Muscle layer of duodenum (tissue), 2 donors: Measurements from ENCODE around the gene HOXD8.

Experiments
- H3K27ac ChIP-seq: one replicate; pipeline ENCODE4 v1.7.0; 2013; ENCODE audit warnings: mild to moderate bottlenecking, low read length
- H3K27me3 ChIP-seq: one replicate; pipeline ENCODE4 v1.7.0; 2013; ENCODE audit warnings: low read depth, mild to moderate bottlenecking, control low read depth, low read length
- H3K36me3 ChIP-seq, 2 donors: one replicate each; pipeline ENCODE4 v1.7.0; 2013; ENCODE audit warnings: low read length in 2 of 2, control low read depth in 1 of 2, mild to moderate bottlenecking in 1 of 2; ENCODE audit not compliant: insufficient read depth in 2 of 2, control insufficient read depth in 1 of 2
- H3K4me1 ChIP-seq, 2 donors: one replicate each; pipeline ENCODE4 v1.7.0; 2013; ENCODE audit warnings: low read length in 2 of 2, mild to moderate bottlenecking in 2 of 2, control low read depth in 1 of 2, moderate library complexity in 1 of 2; ENCODE audit not compliant: insufficient read depth in 2 of 2, control insufficient read depth in 1 of 2
- H3K4me3 ChIP-seq, 2 donors: one replicate each; pipeline ENCODE4 v1.7.0; 2013; ENCODE audit warnings: low read length in 2 of 2, low read depth in 1 of 2, mild to moderate bottlenecking in 1 of 2
- H3K9me3 ChIP-seq, 2 donors: one replicate each; pipeline ENCODE4 v1.7.0; 2013; ENCODE audit warnings: low read length in 2 of 2, control low read depth in 1 of 2, mild to moderate bottlenecking in 1 of 2; ENCODE audit not compliant: control insufficient read depth in 1 of 2
- donor health status: healthy.

The HOXD8 gene

GRCh38 chr2:176105730-176106580, 23.6 kb upstream of the HOXD8 start:
- Histone ChIP-seq H3K9me3 (peaks cover 0 to 9% of the 10 kb centered on the region in 2 donors), H3K27ac (no peak overlapping the region), H3K4me1 (peaks cover 0 to 40% of the 10 kb centered on the region in 2 donors), H3K27me3 (peaks cover 89% of the 10 kb centered on the region), H3K4me3 (no peak overlapping the region), H3K36me3 (no peaks in the 10 kb centered on the region)

- peaks cover 0 to 47% of the 10 kb centered on the region in 2 donors for H3K4me1 ChIP-seq
- H3K9me3 ChIP-seq: peaks cover 0 to 10% of the 10 kb centered on the region in 2 donors
- peak within 1 kb of the TSS in 1 of 2 donors; percentile 58 for H3K4me3 ChIP-seq
- peaks cover 89% of the 10 kb centered on the region for H3K27me3 ChIP-seq
- H3K36me3 ChIP-seq: no peaks in the 10 kb centered on the region
- H3K27ac ChIP-seq: no peak within 1 kb of the TSS
These were observed 22.6 kb upstream of the HOXD8 start, which contains the start of gene HOXD11 for GRCh38 chr2:176106581-176107539. HOXD11 (plus strand) TSS chr2:176107280; CDS start chr2:176107356, 76 bp downstream.

- Histone ChIP-seq H3K27ac (no peak overlapping the region), H3K27me3 (peaks cover 89% of the 10 kb centered on the region), H3K4me1 (peaks cover 0 to 48% of the 10 kb centered on the region in 2 donors), H3K9me3 (peaks cover 0 to 10% of the 10 kb centered on the region in 2 donors), H3K36me3 (no peaks in the 10 kb centered on the region), H3K4me3 (no peak overlapping the region)
These were observed 21.7 kb upstream of the HOXD8 start for GRCh38 chr2:176107731-176108181.

GRCh38 chr2:176109192-176109901, 20.2 kb upstream of the HOXD8 start:
- no peak overlapping the region for H3K27ac ChIP-seq
- H3K4me3 ChIP-seq: no peak overlapping the region
- H3K27me3 ChIP-seq: peaks cover 89% of the 10 kb centered on the region
- H3K9me3 ChIP-seq: peaks cover 0 to 10% of the 10 kb centered on the region in 2 donors
- H3K36me3 ChIP-seq: no peaks in the 10 kb centered on the region
- H3K4me1 ChIP-seq: peaks cover 0 to 39% of the 10 kb centered on the region in 2 donors

- Histone ChIP-seq H3K27ac (no peak overlapping the region), H3K9me3 (peaks cover 0 to 10% of the 10 kb centered on the region in 2 donors), H3K4me1 (peaks cover 0 to 33% of the 10 kb centered on the region in 2 donors), H3K4me3 (no peak overlapping the region), H3K27me3 (peaks cover 89% of the 10 kb centered on the region), H3K36me3 (no peaks in the 10 kb centered on the region)
These were observed 19.6 kb upstream of the HOXD8 start for GRCh38 chr2:176109946-176110345.

GRCh38 chr2:176110415-176111308, 18.8 kb upstream of the HOXD8 start:
- H3K4me1 ChIP-seq: peaks cover 0 to 27% of the 10 kb centered on the region in 2 donors
- no peak overlapping the region for H3K27ac ChIP-seq
- peaks cover 86% of the 10 kb centered on the region for H3K27me3 ChIP-seq
- no peak overlapping the region for H3K4me3 ChIP-seq
- H3K9me3 ChIP-seq: peaks cover 0 to 10% of the 10 kb centered on the region in 2 donors
- H3K36me3 ChIP-seq: no peaks in the 10 kb centered on the region

GRCh38 chr2:176111309-176111663, 18.2 kb upstream of the HOXD8 start:
- Histone ChIP-seq H3K27me3 (peaks cover 86% of the 10 kb centered on the region), H3K4me1 (peaks cover 0 to 32% of the 10 kb centered on the region in 2 donors), H3K9me3 (peaks cover 0 to 10% of the 10 kb centered on the region in 2 donors), H3K36me3 (no peaks in the 10 kb centered on the region), H3K27ac (no peak overlapping the region), H3K4me3 (no peak overlapping the region)

- Histone ChIP-seq H3K36me3 (no peaks in the 10 kb centered on the region), H3K4me3 (no peak overlapping the region), H3K4me1 (peaks cover 0 to 30% of the 10 kb centered on the region in 2 donors), H3K9me3 (peaks cover 0 to 10% of the 10 kb centered on the region in 2 donors), H3K27ac (no peak overlapping the region), H3K27me3 (peaks cover 86% of the 10 kb centered on the region)
These were observed 17.6 kb upstream of the HOXD8 start for GRCh38 chr2:176111846-176112374.

- Histone ChIP-seq H3K4me3 (no peak overlapping the region), H3K9me3 (peaks cover 0 to 10% of the 10 kb centered on the region in 2 donors), H3K27me3 (peaks cover 89% of the 10 kb centered on the region), H3K4me1 (peaks cover 0 to 24% of the 10 kb centered on the region in 2 donors), H3K27ac (no peak overlapping the region), H3K36me3 (no peaks in the 10 kb centered on the region)
These were observed 16.9 kb upstream of the HOXD8 start for GRCh38 chr2:176112375-176113302.
